Peyer's patch (tissue), 4 donors: Measurements from ENCODE around the gene ZFP57.

Source experiments
- CTCF ChIP-seq, 6 experiments: fragments of 450-650 bp in 4 of 6; fragments of 200-600 bp in 2 of 6; sonication (generic) in 1 of 6; IDR thresholded peaks; one replicate each; pipeline ENCODE4 v1.5.1; 2017 to 2019; ENCODE audit warnings: antibody characterized with exemption in 6 of 6, mild to moderate bottlenecking in 3 of 6, moderate library complexity in 1 of 6
- POLR2A ChIP-seq, 2 donors: fragments of 450-650 bp; IDR thresholded peaks; one replicate each; pipeline ENCODE4 v1.5.1; 2017; ENCODE audit warnings: antibody characterized with exemption in 2 of 2, mild to moderate bottlenecking in 2 of 2, moderate library complexity in 2 of 2

- peak; percentile 34 to 68 (median 62) for TF ChIP-seq CTCF (IDR thresholded peaks at IDR 0.05)
- TF ChIP-seq POLR2A (IDR thresholded peaks at IDR 0.05) = no peak
Observed at GRCh38 chr6:29651413-29652197, 29.3 kb downstream of the ZFP57 start.
